HepG2 (cell line): Measurements from ENCODE around the gene NAV2. TPM values are rescaled to one million over a fixed set of nuclear protein-coding genes. Genes with fewer than 3 reads are reported as not detected.
A peak's percentile ranks its signal among the peaks of the same experiment; 100 is the strongest.

Experiments used
- ARID5B ChIP-seq: IDR thresholded peaks from 2 replicates; pipeline ENCODE4 v1.4.0; 2020; ENCODE audit warnings: mild to moderate bottlenecking, missing genetic modification reagents
- ARNT ChIP-seq: fragments of 450-650 bp; IDR thresholded peaks from 2 replicates; pipeline ENCODE4 v1.6.1; 2017
- ELF1 ChIP-seq: sonication (generic); formaldehyde crosslinking; IDR thresholded peaks from 2 replicates; pipeline ENCODE4 v1.4.0; 2020; ENCODE audit warnings: missing genetic modification reagents
- HINFP ChIP-seq: sonication (generic); formaldehyde crosslinking; IDR thresholded peaks from 2 replicates; pipeline ENCODE4 v1.4.0; 2020; ENCODE audit warnings: low read depth, mild to moderate bottlenecking, missing genetic modification reagents
- NRL ChIP-seq: sonication (generic); formaldehyde crosslinking; IDR thresholded peaks from 2 replicates; pipeline ENCODE4 v1.5.0; 2020; ENCODE audit warnings: missing genetic modification reagents, mild to moderate bottlenecking, moderate library complexity, borderline replicate concordance
- POLR2A ChIP-seq, 2 experiments: IDR thresholded peaks; 2 replicates each; pipeline ENCODE4 v1.6.1; 2011; ENCODE audit warnings: low read depth in 2 of 2, low read length in 2 of 2, mild to moderate bottlenecking in 1 of 2, moderate library complexity in 1 of 2; ENCODE audit not compliant: insufficient read depth in 1 of 2
- SMAD1 ChIP-seq: sonication (generic); formaldehyde crosslinking; IDR thresholded peaks from 2 replicates; pipeline ENCODE4 v1.4.0; 2020; ENCODE audit warnings: missing genetic modification reagents, low read depth, mild to moderate bottlenecking, borderline replicate concordance
- SMARCC2 ChIP-seq: fragments of 450-650 bp; IDR thresholded peaks from 2 replicates; pipeline ENCODE4 v1.6.1; 2017; ENCODE audit warnings: antibody characterized with exemption, mild to moderate bottlenecking
- SP5 ChIP-seq: IDR thresholded peaks from 2 replicates; pipeline ENCODE4 v1.6.1; 2016; ENCODE audit warnings: low read depth, borderline replicate concordance
- SRY ChIP-seq: sonication (generic); formaldehyde crosslinking; IDR thresholded peaks from 2 replicates; pipeline ENCODE4 v1.8.0; 2022; ENCODE audit warnings: mild to moderate bottlenecking, missing genetic modification reagents
- SYNCRIP ChIP-seq: fragments of 200-400 bp; formaldehyde crosslinking; IDR thresholded peaks from 2 replicates; pipeline ENCODE4 v1.6.1; 2018; ENCODE audit warnings: mild to moderate bottlenecking, low read depth, low read length; ENCODE audit not compliant: insufficient read depth
- TBX3 ChIP-seq: fragments of 450-650 bp; IDR thresholded peaks from 2 replicates; pipeline ENCODE4 v1.6.1; 2017; ENCODE audit warnings: antibody characterized with exemption, mild to moderate bottlenecking, inconsistent platforms, borderline replicate concordance
- TCF7L2 ChIP-seq: IDR thresholded peaks from 2 replicates; pipeline ENCODE4 v1.6.1; 2011; ENCODE audit warnings: mild to moderate bottlenecking, low read depth, low read length, moderate library complexity
- THAP8 ChIP-seq: sonication (generic); formaldehyde crosslinking; IDR thresholded peaks from 2 replicates; pipeline ENCODE4 v1.5.1; 2020; ENCODE audit warnings: missing genetic modification reagents, mild to moderate bottlenecking, borderline replicate concordance
- TOE1 ChIP-seq: sonication (generic); formaldehyde crosslinking; IDR thresholded peaks from 2 replicates; pipeline ENCODE4 v1.4.0; 2020; ENCODE audit warnings: mild to moderate bottlenecking, missing genetic modification reagents
- U2AF1 ChIP-seq: fragments of 200-400 bp; formaldehyde crosslinking; optimal IDR thresholded peaks from 2 replicates; pipeline ENCODE3; 2017; ENCODE audit warnings: mild to moderate bottlenecking, low read depth, low read length
- XBP1 ChIP-seq: sonication (generic); formaldehyde crosslinking; IDR thresholded peaks from 2 replicates; pipeline ENCODE4 v1.5.0; 2020; ENCODE audit warnings: missing genetic modification reagents
- ZBTB8A ChIP-seq: sonication (generic); formaldehyde crosslinking; IDR thresholded peaks from 2 replicates; pipeline ENCODE4 v1.4.0; 2020; ENCODE audit warnings: mild to moderate bottlenecking, low read depth, missing genetic modification reagents, borderline replicate concordance
- ZC3H13 ChIP-seq: sonication (generic); formaldehyde crosslinking; IDR thresholded peaks from 2 replicates; pipeline ENCODE4 v1.8.1; 2023; ENCODE audit warnings: mild to moderate bottlenecking, missing genetic modification reagents, moderate library complexity
- ZMAT3 ChIP-seq: sonication (generic); formaldehyde crosslinking; conservative IDR thresholded peaks from 2 replicates; pipeline ENCODE4 v1.7.0; 2021; ENCODE audit warnings: missing genetic modification reagents
- ZNF513 ChIP-seq: sonication (generic); formaldehyde crosslinking; conservative IDR thresholded peaks from 2 replicates; pipeline ENCODE4 v1.5.0; 2020; ENCODE audit warnings: missing genetic modification reagents
- ZNF777 ChIP-seq: sonication (generic); formaldehyde crosslinking; IDR thresholded peaks from 2 replicates; pipeline ENCODE4 v1.4.0; 2020; ENCODE audit warnings: missing genetic modification reagents
- polyA plus RNA-seq, 8 experiments: library from polyadenylated mRNA; depleted of rRNA in 3 of 8; stranded (reverse) in 7 of 8; unstranded in 1 of 8; fragments of >200 nt; fragmentation: Illumina TruSeq in 4 of 8; extraction: Trizol in 4 of 8; gene quantifications; 2 replicates each; pipeline versions ENCODE4 v1.2.1 to v1.2.3, GENCODE V29; 2011 to 2016; ENCODE audit warnings: low read depth in 4 of 8, missing spikeins in 1 of 8, mixed read lengths in 1 of 8; ENCODE audit not compliant: insufficient read depth in 1 of 8
- total RNA-seq, 5 experiments: library from RNA; depleted of rRNA; stranded (reverse); fragments of >200 nt; fragmentation: Illumina TruSeq; extraction: Trizol; gene quantifications; 2 replicates each; pipeline ENCODE4 v1.2.3, GENCODE V29; 2016; ENCODE audit warnings: low read depth in 1 of 5

Gene NAV2
- total and polyA plus RNA-seq, 2 of the 13 experiments (the other 11 are each of a cell fraction or from before 2014, with no cell fraction given): 9.3 to 34.6 TPM

- TF ChIP-seq ARID5B (CRISPR knock-in tag) (peak; percentile 80), POLR2A (IDR thresholded peaks at IDR 0.05; ENCODE audit: insufficient read depth in 1 of 2, low read depth in 2 of 2, low read length in 2 of 2) (no peak), ZC3H13 (CRISPR knock-in tag) (no peak), SYNCRIP (no peak), ARNT (no peak), TCF7L2 (no peak), SP5 (CRISPR knock-in tag) (no peak), U2AF1 (no peak), HINFP (CRISPR knock-in tag) (no peak), ZNF513 (CRISPR knock-in tag) (no peak), ELF1 (CRISPR knock-in tag) (no peak), SMARCC2 (no peak), ZBTB8A (CRISPR knock-in tag) (no peak), XBP1 (CRISPR knock-in tag) (no peak), TOE1 (CRISPR knock-in tag) (no peak), TBX3 (peak; percentile 60; the same call in 1 of the 2 replicates), THAP8 (CRISPR knock-in tag) (no peak), NRL (CRISPR knock-in tag) (no peak), ZMAT3 (no peak), SRY (CRISPR knock-in tag) (no peak), ZNF777 (CRISPR knock-in tag) (no peak), SMAD1 (CRISPR knock-in tag) (no peak)
Measured at GRCh38 chr11:19912115-19912957, 199.7 kb downstream of the NAV2 start (continued).
